NT2/D1 (cell line): ENCODE data around the gene APCDD1.
A peak's percentile ranks its signal among the peaks of the same experiment; 100 is the strongest.

ENCODE experiments used
- DNase-seq: peaks from one replicate; pipeline ENCODE4 v3.0.0-alpha.2; 2011; ENCODE audit warnings: low read depth, low spot score
- H3K27me3 ChIP-seq: 2 replicates; pipeline ENCODE4 v1.6.0; 2011; ENCODE audit warnings: mild to moderate bottlenecking; ENCODE audit not compliant: insufficient read length, insufficient read depth
- H3K36me3 ChIP-seq: 2 replicates; pipeline ENCODE4 v1.6.1; 2011; ENCODE audit warnings: mild to moderate bottlenecking, low read length, mixed read lengths; ENCODE audit not compliant: insufficient read depth, insufficient read length
- H3K4me1 ChIP-seq: 2 replicates; pipeline ENCODE4 v1.5.1; 2011; ENCODE audit not compliant: insufficient read depth, insufficient read length
- H3K4me3 ChIP-seq: 2 replicates; pipeline ENCODE4 v1.5.1; 2011; ENCODE audit warnings: low read depth; ENCODE audit not compliant: insufficient read length
- H3K9ac ChIP-seq: 2 replicates; pipeline ENCODE4 v1.6.0; 2011; ENCODE audit warnings: low read depth; ENCODE audit not compliant: insufficient read length
- H3K9me3 ChIP-seq: 2 replicates; pipeline ENCODE4 v1.5.1; 2011; ENCODE audit warnings: mild to moderate bottlenecking, low read length; ENCODE audit not compliant: insufficient read depth
- SUZ12 ChIP-seq: IDR thresholded peaks from 2 replicates; pipeline ENCODE4 v1.6.1; 2011; ENCODE audit not compliant: insufficient read length, insufficient read depth; ENCODE audit errors: extremely low read depth
- YY1 ChIP-seq: IDR thresholded peaks from 2 replicates; pipeline ENCODE4 v1.6.1; 2011; ENCODE audit not compliant: insufficient read length, insufficient read depth
- ZNF274 ChIP-seq: IDR thresholded peaks from 2 replicates; pipeline ENCODE4 v1.6.1; 2011; ENCODE audit warnings: mild to moderate bottlenecking, low read depth, low read length

The APCDD1 gene

GRCh38 chr18:10525697-10526560 is 71.5 kb downstream of the APCDD1 start, which contains the start of gene NAPG:
TSS of gene NAPG (plus strand) at chr18:10526027. CDS start at chr18:10526103, 76 bp downstream.
- Histone ChIP-seq H3K4me1 (no peaks in the 10 kb centered on the region), H3K9me3 (no peaks in the 10 kb centered on the region), H3K36me3 (peaks cover 3% of the 10 kb centered on the region), H3K9ac (peak within 1 kb of the TSS; percentile 92), H3K27me3 (no peaks in the 10 kb centered on the region), H3K4me3 (peak within 1 kb of the TSS; percentile 89)
- DNase-seq = peak; percentile 78
- TF ChIP-seq ZNF274 (no peak), SUZ12 (no peak), YY1 (no peak)

GRCh38 chr18:10526561-10526949 is 72.1 kb downstream of the APCDD1 start:
- Histone ChIP-seq H3K9ac (peak overlapping the region; percentile 92), H3K36me3 (peaks cover 3% of the 10 kb centered on the region), H3K27me3 (no peaks in the 10 kb centered on the region), H3K9me3 (no peaks in the 10 kb centered on the region), H3K4me3 (peak overlapping the region; percentile 89), H3K4me1 (no peaks in the 10 kb centered on the region)
- TF ChIP-seq YY1 (no peak), SUZ12 (no peak), ZNF274 (no peak)
- no peak for DNase-seq

- no peak overlapping the region for H3K4me3 ChIP-seq
- no peaks in the 10 kb centered on the region for H3K9me3 ChIP-seq
- no peak overlapping the region for H3K9ac ChIP-seq
- peaks cover 3% of the 10 kb centered on the region for H3K36me3 ChIP-seq
- H3K4me1 ChIP-seq = no peaks in the 10 kb centered on the region
- H3K27me3 ChIP-seq = no peaks in the 10 kb centered on the region
- TF ChIP-seq YY1 (no peak), ZNF274 (no peak), SUZ12 (no peak)
- no peak for DNase-seq
Observed at GRCh38 chr18:10528439-10528838, 74.0 kb downstream of the APCDD1 start.

- H3K9me3 ChIP-seq = no peaks in the 10 kb centered on the region
- H3K36me3 ChIP-seq = peaks cover 8% of the 10 kb centered on the region
- no peaks in the 10 kb centered on the region for H3K4me1 ChIP-seq
- TF ChIP-seq YY1 = no peak
- TF ChIP-seq SUZ12 = no peak
- no peak for TF ChIP-seq ZNF274
- H3K27me3 ChIP-seq = no peaks in the 10 kb centered on the region
- no peak overlapping the region for H3K9ac ChIP-seq
- DNase-seq = no peak
- H3K4me3 ChIP-seq = no peak overlapping the region
Observed at GRCh38 chr18:10530002-10530401, 75.6 kb downstream of the APCDD1 start.

GRCh38 chr18:10530852-10531251 is 76.4 kb downstream of the APCDD1 start:
- no peak for TF ChIP-seq YY1
- TF ChIP-seq SUZ12 = no peak
- Histone ChIP-seq H3K36me3 (peaks cover 8% of the 10 kb centered on the region), H3K9ac (no peak overlapping the region), H3K9me3 (no peaks in the 10 kb centered on the region), H3K27me3 (no peaks in the 10 kb centered on the region), H3K4me3 (no peak overlapping the region), H3K4me1 (no peaks in the 10 kb centered on the region)
- DNase-seq = no peak

GRCh38 chr18:10533111-10533510 is 78.7 kb downstream of the APCDD1 start:
- no peak for DNase-seq
- TF ChIP-seq YY1 = no peak
- TF ChIP-seq ZNF274 = no peak
- no peak for TF ChIP-seq SUZ12
- Histone ChIP-seq H3K36me3 (peaks cover 11% of the 10 kb centered on the region), H3K9me3 (no peaks in the 10 kb centered on the region), H3K9ac (no peak overlapping the region), H3K27me3 (no peaks in the 10 kb centered on the region), H3K4me1 (no peaks in the 10 kb centered on the region), H3K4me3 (no peak overlapping the region)

GRCh38 chr18:10536280-10536679 is 81.8 kb downstream of the APCDD1 start:
- TF ChIP-seq ZNF274 (no peak), SUZ12 (no peak), YY1 (no peak)
- H3K4me3 ChIP-seq = no peak overlapping the region
- H3K27me3 ChIP-seq = no peaks in the 10 kb centered on the region
- H3K9me3 ChIP-seq = no peaks in the 10 kb centered on the region
- no peaks in the 10 kb centered on the region for H3K4me1 ChIP-seq
- H3K9ac ChIP-seq = no peak overlapping the region
- H3K36me3 ChIP-seq = peaks cover 32% of the 10 kb centered on the region
- no peak for DNase-seq
